Vagina (tissue), 2 donors: ENCODE measurements around the gene CBFA2T3.

Experiments used
- POLR2AphosphoS5 ChIP-seq, 2 donors: sonication (generic); formaldehyde crosslinking; IDR thresholded peaks; one replicate each; pipeline ENCODE4 v1.9.0; 2017; ENCODE audit warnings: antibody characterized with exemption in 2 of 2, mild to moderate bottlenecking in 2 of 2, low read depth in 1 of 2; ENCODE audit not compliant: insufficient read depth in 1 of 2
- TF ChIP-seq, protein P1 (sequence below), 3 experiments: fragments of 450-650 bp in 2 of 3; fragments of 200-600 bp in 1 of 3; sonication (generic) in 1 of 3; IDR thresholded peaks; one replicate each; pipeline ENCODE4 v1.5.1; 2017 to 2019; ENCODE audit warnings: antibody characterized with exemption in 3 of 3, mild to moderate bottlenecking in 2 of 3, moderate library complexity in 2 of 3

DNA sequence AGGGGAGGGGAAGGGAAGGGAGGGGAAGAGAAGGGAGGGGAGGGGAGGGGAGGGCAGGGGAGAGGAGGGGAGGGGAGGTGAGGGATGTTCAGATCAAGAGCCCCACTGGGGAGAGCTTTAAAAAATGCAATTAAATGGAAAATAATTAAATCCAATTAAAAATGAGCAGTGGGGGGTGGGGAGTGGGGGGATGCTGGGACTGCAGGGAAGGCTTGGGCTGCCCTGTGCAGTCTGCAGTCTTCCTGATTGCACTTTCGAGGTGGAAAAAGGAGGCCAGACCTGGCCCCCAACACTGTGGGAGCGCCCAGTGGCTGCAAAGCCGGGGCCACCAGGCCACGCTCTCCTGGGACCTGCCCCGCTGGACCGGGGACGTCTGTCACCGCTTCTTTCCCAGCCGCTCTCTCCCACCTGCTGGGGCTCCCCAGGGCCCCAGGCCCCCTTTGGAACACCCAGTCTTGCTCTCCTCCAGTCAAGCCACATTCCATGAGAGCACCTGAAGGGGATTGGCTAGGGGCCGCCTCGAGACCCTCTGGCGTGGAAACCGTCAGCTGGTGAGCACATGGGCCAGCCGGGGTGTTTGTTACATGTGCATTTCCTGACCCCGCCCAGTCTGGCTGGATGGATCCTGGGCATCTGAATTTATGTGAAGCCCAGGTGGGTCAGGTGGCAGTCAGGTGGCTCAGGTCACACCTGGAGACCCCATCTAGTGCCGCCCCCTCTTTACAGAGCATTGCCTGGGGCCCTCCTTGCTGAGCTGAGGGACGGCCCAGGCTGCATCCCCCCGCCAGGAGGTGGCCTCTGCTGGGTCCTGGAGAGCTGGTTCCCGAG, 37.6 kb upstream of the CBFA2T3 start:
- TF ChIP-seq, protein P1, sequence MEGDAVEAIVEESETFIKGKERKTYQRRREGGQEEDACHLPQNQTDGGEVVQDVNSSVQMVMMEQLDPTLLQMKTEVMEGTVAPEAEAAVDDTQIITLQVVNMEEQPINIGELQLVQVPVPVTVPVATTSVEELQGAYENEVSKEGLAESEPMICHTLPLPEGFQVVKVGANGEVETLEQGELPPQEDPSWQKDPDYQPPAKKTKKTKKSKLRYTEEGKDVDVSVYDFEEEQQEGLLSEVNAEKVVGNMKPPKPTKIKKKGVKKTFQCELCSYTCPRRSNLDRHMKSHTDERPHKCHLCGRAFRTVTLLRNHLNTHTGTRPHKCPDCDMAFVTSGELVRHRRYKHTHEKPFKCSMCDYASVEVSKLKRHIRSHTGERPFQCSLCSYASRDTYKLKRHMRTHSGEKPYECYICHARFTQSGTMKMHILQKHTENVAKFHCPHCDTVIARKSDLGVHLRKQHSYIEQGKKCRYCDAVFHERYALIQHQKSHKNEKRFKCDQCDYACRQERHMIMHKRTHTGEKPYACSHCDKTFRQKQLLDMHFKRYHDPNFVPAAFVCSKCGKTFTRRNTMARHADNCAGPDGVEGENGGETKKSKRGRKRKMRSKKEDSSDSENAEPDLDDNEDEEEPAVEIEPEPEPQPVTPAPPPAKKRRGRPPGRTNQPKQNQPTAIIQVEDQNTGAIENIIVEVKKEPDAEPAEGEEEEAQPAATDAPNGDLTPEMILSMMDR (IDR thresholded peaks at IDR 0.05), result no peak
- TF ChIP-seq POLR2AphosphoS5 (IDR thresholded peaks at IDR 0.05; ENCODE audit: insufficient read depth in 1 of 2, low read depth in 1 of 2), result no peak
